GM18517 (cell line): ENCODE measurements around the gene GNG7.
"Not testable (repeated sequence)": the region's sequence is repeated elsewhere in the genome, so short reads cannot be mapped to it uniquely, and the experiment has no call there.

Experiments
- ATAC-seq: cut with Tn5 transposase; IDR thresholded peaks from one replicate; pipeline ENCODE4 v1.9.1; 2021; ENCODE audit warnings: mild to moderate bottlenecking, moderate library complexity; ENCODE audit not compliant: unreplicated experiment

Gene GNG7

DNA sequence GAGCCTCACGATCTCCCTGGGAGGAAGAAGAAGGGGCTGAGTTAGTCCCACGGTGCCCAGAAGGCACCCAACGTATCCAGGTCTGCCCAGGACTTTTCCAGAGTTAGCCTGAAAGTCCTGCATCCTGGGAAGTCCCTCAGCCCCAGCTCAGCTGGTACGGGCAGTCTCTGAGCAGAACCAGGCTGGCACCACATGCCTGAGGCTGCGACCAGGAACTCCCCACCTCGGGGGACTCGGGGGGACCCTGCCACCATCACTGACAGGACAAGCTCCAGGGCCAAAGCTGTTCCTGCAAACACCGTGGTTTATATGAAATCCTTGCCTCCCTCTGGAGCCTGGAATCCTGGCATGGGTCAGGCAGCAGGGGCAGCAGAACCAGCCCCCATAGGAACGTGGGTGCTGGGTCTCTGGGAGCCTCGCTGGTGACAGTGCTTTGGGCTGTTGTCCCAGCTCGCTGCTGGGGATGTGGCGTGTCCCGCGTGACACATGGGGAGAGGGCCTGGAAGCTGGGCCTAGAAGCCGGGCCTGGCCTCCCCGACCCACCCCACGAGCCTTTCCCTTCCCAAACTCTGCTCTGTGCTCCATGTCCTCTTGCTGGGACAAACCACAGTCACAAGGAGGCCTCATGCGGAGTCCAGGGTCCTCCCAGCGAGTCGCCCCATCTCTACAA, 55.5 kb downstream of the GNG7 start:
- no peak for ATAC-seq

DNA sequence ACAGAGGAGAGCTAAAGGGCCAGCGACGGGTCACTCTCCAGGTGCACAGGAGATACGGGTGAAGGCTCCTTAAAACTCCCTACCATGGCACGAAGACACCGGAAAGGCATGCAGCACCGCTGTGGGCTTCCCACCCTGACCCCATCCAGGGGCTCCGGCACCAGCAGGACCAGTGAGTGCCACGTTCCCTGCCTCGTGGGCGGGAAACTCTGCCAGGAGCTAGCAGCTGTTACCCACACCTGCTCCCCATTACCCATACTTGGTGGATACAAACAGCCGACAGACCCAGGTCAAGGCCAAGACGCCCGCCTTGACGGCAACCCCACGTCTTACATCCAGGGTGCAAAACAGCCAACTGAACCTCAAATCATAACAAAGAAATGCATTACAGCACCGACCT, 56.7 kb downstream of the GNG7 start:
- ATAC-seq, result no peak

DNA sequence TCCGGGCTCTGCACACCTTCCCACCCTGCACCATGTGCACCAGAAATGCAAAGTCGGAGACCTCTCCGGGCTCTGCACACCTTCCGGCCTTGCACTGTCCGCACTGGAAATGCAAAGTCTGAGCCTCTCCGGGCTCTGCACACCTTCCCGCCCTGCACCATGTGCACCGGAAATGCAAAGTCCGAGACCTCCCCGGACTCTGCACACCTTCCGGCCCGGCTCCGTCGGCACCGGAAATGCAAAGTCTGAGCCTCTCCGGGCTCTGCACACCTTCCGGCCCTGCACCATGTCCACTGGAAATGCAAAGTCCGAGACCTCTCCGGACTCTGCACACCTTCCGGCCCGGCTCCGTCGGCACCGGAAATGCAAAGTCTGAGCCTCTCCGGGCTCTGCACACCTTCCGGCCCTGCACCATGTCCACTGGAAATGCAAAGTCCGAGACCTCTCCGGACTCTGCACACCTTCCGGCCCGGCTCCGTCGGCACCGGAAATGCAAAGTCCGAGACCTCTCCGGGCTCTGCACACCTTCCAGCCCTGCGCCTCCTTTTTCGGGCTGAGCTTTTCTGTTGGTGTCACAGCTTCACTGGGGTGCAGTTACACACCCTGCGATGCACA, 59.3 kb downstream of the GNG7 start:
- ATAC-seq, result not testable (repeated sequence)

DNA sequence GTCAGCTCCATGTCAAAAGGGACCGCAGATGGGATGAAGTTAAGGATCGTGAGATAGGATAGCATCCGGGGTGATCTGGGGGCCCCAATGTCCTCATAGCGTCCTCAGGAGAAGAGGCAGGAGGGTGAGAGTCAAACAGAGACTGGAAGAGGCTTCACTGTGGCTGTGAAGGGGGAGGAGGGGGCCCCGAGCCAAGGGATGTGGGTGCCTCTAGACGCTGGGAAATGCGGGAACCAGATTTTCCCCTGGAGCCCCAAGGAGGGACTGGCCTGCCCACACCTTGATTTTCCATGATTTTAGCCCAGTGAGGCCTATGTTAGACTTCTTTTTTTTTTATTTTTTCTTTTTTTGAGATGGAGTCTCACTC, 61.2 kb downstream of the GNG7 start:
- no peak for ATAC-seq

DNA sequence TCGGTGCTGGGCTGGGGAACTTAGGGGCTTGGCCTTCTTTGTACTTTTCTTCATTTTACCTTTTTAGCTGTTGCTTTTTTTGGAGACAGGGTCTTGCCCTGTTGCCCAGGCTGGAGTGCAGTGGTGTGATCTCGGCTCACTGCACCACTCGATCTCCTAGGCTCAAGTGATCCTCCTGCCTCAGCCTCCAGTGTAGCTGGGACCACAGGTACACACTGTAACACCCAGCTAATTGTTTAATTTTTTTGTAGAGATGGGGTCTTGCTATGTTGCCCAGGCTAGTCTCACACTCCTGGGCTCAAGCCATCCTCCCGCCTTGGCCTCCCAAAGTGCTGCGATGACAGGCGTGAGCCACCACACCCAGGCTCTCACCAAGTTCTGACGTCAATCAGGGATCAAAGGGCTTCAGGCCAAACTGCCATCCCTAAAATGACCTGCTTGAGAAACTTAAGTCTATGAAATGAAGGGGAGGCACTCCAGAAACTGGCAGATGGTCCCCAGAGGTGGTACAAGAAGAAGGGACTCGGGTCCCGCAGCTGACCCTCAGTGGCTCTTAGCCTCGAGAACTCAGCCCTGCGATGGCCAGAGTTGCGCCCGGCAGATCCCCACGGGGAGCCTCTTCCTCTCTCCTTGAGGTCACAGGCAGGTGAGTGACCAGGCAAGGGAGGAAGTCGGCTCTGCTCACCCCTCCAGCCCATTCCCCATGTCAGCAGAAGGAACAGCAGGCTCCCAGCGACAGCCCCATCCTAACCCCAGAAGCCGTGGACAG, 61.7 kb downstream of the GNG7 start:
- no peak for ATAC-seq

DNA sequence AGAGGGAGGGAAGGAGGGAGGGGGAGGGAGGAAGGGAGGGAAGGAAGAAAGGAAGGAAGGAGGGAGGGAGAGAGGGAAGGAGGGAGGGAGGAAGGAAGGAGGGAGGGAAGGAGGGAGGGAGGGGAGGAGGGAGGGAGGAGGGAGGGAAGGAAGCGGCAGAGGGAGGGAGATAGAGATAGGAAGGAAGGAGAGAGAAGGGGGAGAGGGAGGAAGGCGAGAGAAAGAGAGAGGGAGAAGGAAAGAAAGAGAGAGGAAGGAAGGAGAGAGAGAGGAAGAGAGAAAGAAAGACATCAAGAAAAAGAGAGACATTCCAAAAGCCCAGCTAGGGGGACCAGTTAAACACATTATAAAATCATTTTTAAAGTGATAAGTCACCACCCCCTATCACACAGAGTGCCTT, 62.5 kb downstream of the GNG7 start:
- ATAC-seq, result no peak

DNA sequence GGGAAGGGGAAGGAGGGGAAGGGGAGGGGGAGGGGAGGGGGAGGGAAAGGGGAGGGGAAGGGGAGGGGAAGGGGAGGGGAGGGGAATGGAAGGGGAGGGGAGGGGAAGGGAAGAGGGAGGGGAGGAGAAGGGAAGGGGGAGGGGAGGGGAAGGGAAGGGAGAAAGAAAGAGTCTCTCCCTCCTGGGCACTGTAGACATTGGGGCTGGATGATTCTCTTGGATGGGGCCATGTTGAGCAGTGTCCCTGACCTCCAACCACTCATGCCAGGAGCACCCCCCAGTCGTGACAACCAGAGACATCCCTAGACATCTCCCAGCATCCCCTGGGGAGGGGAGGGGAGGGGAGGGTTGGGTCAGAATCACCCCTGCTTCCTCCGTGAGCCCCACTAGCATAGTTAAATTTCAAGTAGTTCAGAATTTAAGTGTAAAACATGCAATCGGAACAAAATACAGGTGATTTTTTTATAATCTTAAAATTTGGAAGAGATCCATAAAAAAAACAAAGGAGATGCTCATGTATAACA, 64.0 kb downstream of the GNG7 start:
- ATAC-seq, result no peak

DNA sequence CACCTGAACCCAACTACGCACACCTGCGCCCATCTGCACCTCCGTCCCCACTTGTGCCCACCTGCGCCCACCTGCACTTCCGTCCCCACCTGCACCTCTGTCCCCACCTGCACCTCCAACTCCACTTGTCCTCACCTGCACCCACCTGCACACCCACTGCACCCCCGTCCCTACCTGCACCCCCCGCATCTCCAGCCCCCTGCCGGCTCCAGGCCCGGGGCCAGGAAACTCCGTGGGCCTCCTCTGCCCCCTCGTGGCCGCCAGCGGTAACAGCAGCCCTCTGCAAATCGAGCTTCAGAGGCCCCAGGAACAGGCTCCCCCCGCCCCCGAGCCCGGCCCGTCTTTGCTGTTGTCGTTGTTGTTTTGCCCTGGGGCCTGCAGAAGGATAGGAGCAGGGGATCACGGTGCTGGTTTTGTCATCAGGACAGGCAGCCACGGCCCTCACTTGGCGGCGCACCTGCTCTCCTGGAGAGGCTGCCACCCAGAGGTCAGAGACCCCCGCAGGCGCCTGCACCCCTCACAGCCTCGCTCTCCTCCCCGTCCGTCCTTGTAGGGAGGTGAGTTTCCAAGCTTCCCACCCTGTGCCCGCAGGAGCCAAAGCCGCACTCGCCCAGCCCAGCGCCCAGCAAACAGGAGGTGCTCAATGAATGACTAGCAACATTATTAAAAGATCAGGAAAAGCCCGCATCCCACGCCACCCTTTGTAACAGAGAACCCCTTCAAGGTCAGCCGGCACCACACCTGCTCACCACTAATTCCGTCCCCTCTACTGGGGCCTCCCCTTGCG, 65.4 kb downstream of the GNG7 start:
- no peak for ATAC-seq

DNA sequence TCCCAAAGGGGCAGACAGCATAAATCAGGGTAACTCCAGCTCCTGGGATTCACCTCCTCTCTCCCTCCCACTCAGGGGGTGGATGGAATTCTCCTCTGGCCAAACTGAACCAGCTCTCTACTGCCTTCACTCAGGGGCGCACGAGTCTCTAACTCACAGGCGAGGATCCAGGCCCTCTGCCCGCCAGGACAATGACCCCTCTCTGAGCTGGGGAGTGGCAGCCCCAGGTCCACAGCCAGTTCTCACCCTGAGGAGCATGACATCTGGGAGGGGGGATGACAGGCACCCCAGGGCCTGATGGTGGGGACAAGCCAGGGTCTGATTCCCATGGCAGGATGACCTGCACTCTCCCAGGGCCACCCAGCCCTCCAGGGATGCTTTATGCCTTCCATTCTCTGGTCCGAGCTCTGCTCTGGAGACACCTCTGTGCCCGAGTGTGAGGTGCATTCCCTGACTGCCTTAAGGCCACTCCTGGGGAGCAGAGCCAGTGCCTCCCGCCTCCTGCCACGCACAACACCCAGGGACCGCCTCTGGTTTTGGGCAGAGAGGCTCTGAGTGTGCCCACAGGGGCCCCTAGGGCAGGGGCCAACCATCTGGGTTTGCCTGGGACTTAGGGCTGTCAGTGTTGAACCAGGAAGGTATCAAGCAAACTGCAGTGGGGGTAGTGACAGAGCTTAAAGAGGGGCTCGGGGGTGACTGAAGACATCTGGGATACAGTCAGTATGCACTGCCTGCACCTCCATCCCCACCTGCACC, 66.2 kb downstream of the GNG7 start:
- no peak for ATAC-seq

DNA sequence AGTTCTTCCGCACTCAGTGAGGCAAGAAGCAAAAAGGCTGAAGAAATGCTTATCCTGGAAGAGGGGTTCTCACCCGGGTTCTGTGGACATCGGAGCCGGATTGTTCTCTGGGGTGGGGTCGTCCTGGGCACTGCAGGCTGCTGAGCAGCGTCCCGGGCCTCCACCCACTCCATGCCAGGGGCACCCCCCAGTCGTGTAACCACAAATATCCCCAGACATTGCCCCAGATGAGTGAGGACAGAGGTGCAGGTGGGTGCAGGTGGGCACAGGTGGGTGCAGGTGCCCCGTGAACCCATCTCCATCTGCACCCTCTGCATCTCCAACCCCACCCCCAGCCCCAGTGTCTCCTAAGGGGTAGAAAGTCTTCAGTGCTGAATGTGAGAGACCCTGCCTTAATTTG, 67.5 kb downstream of the GNG7 start:
- no peak for ATAC-seq

DNA sequence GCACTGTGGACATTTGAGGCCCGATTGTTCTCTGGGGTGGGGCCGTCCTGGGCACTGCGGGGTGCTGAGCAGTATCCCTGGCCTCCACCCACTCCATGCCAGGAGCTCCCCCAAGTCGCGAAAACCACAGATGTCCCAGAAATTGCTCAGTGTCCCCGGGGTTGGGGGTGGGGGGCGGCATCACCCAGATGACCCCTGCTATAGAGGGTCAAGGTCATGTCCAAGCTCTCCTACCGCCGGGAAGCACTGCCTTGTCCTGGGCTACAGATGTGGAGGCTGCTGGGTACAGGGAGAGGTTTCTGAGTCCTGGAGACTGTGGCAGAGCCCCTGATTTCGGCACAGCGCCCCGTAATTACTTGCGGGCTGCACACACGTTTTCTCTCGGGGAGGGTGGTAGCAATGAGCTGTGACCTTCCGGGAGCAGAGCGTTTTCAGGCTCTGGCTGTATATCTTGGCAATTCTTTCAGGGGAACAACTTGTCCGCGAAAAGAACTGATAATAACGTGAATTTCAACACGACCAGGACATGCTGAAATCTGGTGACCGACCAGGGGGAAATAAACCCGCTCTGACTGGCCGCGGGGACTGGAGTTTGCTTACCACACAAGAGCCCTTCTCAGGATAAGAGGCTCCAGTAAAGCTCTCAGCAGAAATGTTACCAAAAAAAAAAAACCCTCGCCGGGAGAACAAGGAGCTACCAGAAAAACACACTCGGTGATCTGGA, 68.1 kb downstream of the GNG7 start:
- ATAC-seq, result no peak

DNA sequence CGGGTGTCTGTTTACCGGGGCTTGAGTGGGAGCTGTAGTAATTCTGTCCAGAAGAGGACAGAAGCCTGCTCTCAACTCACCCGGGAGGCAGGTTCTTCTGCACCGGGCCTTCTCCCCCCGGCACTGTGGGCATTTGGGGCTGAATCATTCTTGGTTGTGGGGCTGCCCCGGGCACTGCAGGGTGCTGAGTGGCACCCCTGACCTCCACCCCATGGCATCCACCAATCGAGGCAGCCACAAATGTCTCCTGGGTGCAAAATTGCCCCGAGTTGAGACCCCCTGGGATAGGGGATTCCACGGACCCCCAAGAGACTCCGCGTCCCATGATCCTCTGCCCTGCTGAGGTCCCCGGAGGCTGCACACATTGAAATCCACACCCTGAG, 68.8 kb downstream of the GNG7 start:
- ATAC-seq, result no peak

DNA sequence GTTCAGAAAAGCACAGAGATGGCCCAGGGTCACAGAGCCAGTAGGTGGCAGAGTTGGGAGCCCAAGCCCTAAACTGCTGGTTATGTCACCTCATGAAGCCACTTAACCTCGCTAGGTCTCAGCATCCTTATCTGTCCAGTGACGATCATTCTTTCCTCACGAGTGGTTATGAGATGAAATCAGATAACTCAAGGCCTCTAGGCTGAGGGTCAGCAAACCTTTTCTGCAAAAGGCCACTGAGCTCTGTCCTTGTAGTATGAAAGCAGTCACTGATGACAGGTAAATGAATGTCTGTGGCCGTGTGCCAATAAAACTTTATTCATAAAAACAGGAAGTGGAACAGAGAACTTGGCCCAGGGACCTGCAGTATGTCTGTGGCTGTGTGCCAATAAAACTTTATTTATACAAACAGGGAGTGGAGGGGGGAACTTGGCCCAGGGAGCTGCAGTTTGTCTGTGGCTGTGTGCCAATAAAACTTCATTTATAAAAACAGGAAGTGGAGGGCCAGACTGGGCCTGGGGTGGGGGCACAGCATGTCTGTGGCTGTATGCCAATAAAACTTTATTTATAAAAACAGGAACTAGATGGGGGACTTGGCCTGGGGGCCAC, 71.2 kb downstream of the GNG7 start:
- ATAC-seq, result no peak

DNA sequence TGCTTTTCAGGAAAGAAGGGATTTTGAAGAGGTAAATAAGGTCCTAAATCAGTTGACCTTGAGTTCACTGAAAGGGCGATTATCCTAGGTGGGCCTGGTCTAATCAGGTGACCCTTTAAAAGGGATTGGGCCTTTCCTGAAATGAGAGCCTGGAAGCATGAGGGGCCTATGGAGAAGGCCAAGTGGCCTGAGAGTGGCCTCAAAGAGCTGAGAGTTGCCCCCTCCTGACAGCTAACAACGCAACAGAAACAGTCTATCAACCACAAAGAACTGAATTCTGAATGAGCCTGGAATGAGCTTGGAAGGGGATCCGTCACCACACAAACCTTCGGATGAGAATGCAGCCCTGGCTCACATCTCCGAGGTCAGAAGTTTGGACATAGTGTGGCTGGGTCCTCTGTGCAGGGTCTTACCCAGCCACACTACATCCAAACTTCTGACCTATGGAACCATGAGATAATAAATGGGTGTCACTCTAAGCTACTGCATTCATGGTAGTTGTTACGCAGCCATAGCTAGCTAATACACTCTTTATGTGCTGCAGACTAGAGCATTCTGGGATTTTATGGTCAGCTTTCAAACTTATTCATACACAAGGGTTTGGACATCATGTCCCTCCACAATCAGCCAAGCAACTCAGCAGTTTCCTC, 72.0 kb downstream of the GNG7 start:
- no peak for ATAC-seq

DNA sequence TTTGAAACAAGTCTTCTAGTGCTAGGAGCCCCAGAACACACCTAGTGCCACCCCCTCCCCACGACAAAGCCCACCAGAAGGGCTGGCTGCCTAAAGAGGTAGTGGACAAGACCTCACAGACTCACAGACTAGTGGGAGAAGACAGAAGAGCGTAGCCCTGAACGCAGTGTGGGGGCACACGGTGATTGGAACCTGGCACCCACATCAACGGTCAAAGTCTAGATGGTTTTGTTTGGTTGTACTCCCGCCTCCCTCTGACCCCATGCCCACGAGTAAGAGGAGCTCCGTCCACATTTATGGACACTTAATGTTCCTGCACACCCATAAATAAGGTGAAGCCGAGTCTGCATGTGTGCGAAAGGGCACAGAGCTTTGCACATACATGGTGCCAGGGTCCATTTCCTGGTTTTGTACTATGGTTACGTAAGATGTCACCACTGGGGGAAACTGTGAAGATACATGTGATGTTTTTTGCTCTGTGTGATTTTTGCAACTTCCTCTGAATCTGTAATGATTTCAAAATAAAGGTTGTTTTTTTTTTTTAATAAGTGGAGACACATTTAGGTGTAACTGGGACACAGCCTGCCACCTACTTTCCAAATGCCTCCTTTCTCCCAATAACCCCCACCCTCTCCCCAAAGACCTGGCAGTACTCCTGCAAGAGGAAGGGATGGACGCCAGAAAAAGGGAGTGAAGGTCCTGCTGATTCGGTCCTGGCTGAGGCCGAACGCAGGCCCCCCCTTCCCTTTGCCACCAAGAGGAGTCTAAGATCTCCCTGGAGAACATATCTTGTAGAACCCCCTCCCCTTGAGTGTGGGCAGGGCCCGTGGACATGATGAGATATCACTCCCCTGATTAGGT, 72.8 kb downstream of the GNG7 start:
- ATAC-seq, result no peak

DNA sequence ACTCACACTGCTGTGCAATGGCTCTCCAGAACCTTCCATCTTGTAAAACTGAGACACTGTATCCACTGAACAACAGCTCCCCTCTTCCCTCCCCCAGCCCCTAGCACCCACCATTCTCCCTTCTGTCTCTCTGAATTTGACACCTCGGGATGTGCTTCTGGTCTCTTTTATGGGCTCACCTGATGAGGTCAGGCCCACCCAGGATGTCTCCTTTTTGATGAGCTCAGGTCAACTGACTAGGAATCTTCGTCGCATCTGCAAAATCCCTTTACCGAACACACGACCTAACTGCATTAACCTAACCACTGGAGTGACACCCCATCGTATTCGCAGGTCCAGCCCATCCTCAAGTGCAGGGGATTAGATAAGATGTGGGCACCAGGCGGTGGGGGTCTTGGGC, 73.9 kb downstream of the GNG7 start:
- no peak for ATAC-seq

DNA sequence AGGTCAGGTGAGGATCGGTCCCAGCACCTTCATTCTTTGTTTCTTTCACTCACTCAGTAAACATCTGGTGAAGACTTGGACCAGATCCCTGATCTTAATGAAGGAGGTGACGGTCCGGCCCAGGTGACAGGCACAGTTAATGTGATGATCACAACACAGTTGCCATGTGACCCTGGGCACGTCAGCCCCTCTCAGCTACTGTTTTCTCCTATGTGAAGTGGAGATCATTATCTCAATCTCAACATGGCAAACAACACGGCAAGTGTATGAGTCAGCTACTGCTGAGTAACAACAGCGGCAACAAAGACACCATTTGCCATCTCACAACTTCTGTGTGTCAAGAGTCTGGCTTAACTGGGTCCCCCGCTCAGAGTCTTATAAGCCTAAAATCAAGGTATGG, 74.6 kb downstream of the GNG7 start:
- no peak for ATAC-seq

DNA sequence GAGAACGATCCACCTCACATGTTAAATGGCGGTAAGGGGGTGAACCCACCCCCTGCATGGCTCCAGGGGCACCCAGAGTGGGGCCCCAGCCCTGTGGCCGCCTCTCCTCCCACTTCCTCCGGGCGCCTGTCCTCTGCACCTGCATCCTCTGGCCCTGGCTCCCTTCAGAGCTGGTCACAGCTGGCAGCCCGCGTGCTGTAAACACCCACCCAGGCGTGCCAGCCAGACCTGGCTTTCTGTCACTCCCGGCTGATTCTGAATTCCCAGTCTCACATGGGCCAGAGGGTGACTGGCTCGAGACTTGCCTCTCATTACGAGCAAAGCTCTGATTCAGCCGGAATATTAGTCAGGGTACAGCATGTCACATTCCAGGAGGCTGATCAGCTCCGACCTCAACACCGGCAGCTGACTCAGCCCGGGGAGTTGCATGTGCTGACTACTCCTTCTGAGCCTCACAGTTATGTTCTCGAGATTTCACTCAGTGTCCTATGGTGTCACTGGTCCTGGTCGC, 75.1 kb downstream of the GNG7 start:
- no peak for ATAC-seq
